ENCODE results near the gene INPP5A. TPM values are rescaled to one million over a fixed set of nuclear protein-coding genes. Genes with fewer than 3 reads are reported as not detected.
A peak's percentile ranks its signal among the peaks of the same experiment; 100 is the strongest.

INPP5A gene
- total and polyA plus RNA-seq, 10 donors, result 11.1 to 41.3 (median 30.8) TPM

DNA sequence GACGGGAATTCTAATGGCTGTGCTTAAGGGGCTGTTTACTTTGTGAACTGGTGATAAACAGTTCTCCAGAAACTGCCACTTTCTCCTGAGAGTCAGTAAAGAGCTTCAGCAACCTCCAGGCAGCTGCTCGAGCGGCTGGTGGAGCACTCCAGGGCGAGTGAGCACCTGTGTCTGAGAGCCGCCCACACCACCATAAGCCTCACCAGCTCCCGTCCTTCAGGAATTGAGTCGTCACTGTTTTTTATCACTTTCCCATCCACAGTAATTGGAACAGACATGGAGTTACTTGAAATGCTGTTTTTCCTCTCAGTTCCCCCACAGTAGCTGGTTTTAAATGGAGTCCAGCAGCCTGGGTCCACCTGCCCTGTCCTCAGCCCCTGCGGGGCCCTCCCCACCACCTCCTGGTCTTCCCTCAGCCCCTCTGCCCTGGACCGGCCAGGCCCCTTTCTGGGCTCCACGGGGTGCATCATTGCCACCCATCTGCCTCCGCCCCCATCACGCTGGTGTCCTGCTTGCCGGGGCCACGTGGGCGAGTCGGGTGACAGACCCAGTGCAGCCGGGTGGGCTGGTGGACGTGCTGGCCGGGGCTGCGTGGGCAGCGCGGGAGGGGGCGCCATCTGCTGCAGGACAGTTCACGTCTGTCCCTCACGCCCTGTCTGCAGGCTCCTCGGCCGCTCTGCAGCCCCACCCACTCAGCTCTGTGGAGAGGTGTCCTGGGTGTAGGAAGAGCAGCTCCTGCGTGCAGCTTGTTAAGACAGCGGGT lies 192.4 kb downstream of the INPP5A start:
- Histone ChIP-seq H3K27me3 (replicated peaks in 1 of 7) (no peaks in the 10 kb centered on the region), H3K4me1 (no peaks in the 10 kb centered on the region), H3K36me3 (peaks cover 0 to 100% (median 43%) of the 10 kb centered on the region in 6 donors), H3K27ac (no peak overlapping the region), H3K9me3 (no peaks in the 10 kb centered on the region), H3K4me3 (no peak overlapping the region)
- intact Hi-C loops (cut with DNase I; ENCODE audit: low total_unique reads), result no loop called here
- TF ChIP-seq POLR2AphosphoS5 (IDR thresholded peaks at IDR 0.05) (peak in 1 of 3 donors; percentile 53), POLR2A (IDR thresholded peaks at IDR 0.05) (no peak)
- TF ChIP-seq, protein P1, sequence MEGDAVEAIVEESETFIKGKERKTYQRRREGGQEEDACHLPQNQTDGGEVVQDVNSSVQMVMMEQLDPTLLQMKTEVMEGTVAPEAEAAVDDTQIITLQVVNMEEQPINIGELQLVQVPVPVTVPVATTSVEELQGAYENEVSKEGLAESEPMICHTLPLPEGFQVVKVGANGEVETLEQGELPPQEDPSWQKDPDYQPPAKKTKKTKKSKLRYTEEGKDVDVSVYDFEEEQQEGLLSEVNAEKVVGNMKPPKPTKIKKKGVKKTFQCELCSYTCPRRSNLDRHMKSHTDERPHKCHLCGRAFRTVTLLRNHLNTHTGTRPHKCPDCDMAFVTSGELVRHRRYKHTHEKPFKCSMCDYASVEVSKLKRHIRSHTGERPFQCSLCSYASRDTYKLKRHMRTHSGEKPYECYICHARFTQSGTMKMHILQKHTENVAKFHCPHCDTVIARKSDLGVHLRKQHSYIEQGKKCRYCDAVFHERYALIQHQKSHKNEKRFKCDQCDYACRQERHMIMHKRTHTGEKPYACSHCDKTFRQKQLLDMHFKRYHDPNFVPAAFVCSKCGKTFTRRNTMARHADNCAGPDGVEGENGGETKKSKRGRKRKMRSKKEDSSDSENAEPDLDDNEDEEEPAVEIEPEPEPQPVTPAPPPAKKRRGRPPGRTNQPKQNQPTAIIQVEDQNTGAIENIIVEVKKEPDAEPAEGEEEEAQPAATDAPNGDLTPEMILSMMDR (IDR thresholded peaks at IDR 0.05 in 8 of 11, conservative IDR thresholded peaks at IDR 0.05 in 3 of 11), result no peak
- WGBS, 5 donors, result 89 to 97% (median 90%) methylated on average over 28 to 29 of the region's 29 CpGs
- DNase-seq, result no peak

DNA sequence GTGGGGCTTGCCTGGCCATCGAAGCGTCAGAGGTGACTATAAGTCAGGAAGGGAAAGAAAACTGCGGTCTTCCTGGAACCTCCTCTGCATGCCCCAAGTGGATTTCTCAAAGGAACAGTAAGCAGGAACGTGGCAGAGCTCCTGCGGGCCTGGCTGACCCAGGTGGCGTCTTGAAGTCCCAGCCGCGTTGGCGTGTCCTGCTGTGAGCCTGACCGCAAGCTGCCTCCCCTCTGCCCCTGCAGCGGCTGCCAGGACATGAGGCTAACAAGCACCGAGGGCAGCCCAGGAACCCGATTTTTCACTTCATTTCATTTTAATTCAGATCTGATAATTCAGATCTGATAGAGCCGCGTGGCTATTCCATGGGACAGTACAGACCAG lies 193.0 kb downstream of the INPP5A start:
- 86 to 91% (median 89%) methylated on average over 14 to 15 of the region's 15 CpGs for WGBS, 5 donors
- no peak overlapping the region for H3K27ac ChIP-seq
- TF ChIP-seq POLR2AphosphoS5 (IDR thresholded peaks at IDR 0.05), result no peak
- TF ChIP-seq, protein P1 (IDR thresholded peaks at IDR 0.05 in 8 of 11, conservative IDR thresholded peaks at IDR 0.05 in 3 of 11), result no peak
- no peak for TF ChIP-seq POLR2A (IDR thresholded peaks at IDR 0.05)
- no peaks in the 10 kb centered on the region for H3K27me3 ChIP-seq (replicated peaks in 1 of 7)
- H3K9me3 ChIP-seq, result no peaks in the 10 kb centered on the region
- intact Hi-C loops (cut with DNase I; ENCODE audit: low total_unique reads), result no loop called here
- no peak overlapping the region for H3K4me3 ChIP-seq
- no peaks in the 10 kb centered on the region for H3K4me1 ChIP-seq
- DNase-seq, result no peak
- H3K36me3 ChIP-seq, result peaks cover 0 to 100% (median 41%) of the 10 kb centered on the region in 6 donors

DNA sequence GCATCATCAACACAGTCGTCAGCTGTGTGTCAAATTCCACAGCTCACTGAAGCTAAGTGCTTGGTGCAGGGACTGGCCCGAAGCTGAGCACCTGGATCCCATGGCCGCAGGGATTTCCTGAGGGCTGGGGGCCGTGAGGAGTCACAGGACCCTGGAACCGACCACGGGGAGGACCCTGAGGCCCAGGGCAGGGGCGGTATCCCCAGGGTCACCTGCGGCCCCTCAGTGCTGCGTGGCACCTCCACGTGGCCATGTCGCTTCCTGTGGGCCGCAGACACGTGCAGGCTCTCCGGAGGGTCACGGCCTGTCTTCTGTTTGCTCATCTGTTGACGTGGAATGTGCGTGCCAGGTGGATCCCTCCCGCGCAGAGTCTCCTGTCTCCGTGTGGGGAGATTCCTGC lies 194.9 kb downstream of the INPP5A start:
- TF ChIP-seq POLR2AphosphoS5 (IDR thresholded peaks at IDR 0.05) (peak in 1 of 3 donors; percentile 28), POLR2A (IDR thresholded peaks at IDR 0.05) (no peak)
- TF ChIP-seq, protein P1 (IDR thresholded peaks at IDR 0.05 in 8 of 11, conservative IDR thresholded peaks at IDR 0.05 in 3 of 11), result no peak
- no peaks in the 10 kb centered on the region for H3K27me3 ChIP-seq (replicated peaks in 1 of 7)
- intact Hi-C loops (cut with DNase I; ENCODE audit: low total_unique reads), result no loop called here
- H3K27ac ChIP-seq, result no peak overlapping the region
- WGBS, 5 donors, result 86 to 96% (median 94%) methylated on average over 7 to 20 of the region's 20 CpGs
- no peaks in the 10 kb centered on the region for H3K4me1 ChIP-seq
- DNase-seq, result no peak
- peaks cover 0 to 99% (median 38%) of the 10 kb centered on the region in 6 donors for H3K36me3 ChIP-seq
- no peak overlapping the region for H3K4me3 ChIP-seq
- H3K9me3 ChIP-seq, result no peaks in the 10 kb centered on the region

DNA sequence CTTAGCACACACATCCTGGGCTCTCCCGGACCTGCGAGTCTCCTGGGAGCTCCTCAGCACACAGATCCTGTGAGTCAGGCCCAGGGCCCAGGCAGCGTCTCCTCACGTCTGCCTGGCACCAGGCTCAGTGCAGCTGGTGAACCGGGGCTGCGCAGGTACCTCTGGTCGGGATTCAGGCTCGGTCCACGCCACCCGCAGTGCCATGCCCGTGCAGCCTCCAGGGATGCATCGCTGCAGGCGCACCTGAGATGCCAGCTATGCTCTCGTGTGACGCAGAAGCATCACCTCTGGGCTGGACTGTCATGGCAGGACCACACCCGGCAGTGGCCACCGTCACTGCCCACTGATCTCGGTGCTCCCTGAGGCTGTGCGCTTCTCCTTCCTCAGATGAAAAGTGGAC lies 196.3 kb downstream of the INPP5A start:
- WGBS, 5 donors, result 92 to 99% (median 95%) methylated on average over 15 to 19 of the region's 19 CpGs
- H3K4me3 ChIP-seq, result no peak overlapping the region
- intact Hi-C loops (cut with DNase I; ENCODE audit: low total_unique reads), result no loop called here
- TF ChIP-seq POLR2A (IDR thresholded peaks at IDR 0.05), result no peak
- H3K36me3 ChIP-seq, result peaks cover 0 to 96% (median 29%) of the 10 kb centered on the region in 6 donors
- no peaks in the 10 kb centered on the region for H3K9me3 ChIP-seq
- DNase-seq, result no peak
- no peak overlapping the region for H3K27ac ChIP-seq
- H3K27me3 ChIP-seq (replicated peaks in 1 of 7), result no peaks in the 10 kb centered on the region
- no peaks in the 10 kb centered on the region for H3K4me1 ChIP-seq
